ENCODE measurements around the gene NMNAT3.

The NMNAT3 gene

DNA sequence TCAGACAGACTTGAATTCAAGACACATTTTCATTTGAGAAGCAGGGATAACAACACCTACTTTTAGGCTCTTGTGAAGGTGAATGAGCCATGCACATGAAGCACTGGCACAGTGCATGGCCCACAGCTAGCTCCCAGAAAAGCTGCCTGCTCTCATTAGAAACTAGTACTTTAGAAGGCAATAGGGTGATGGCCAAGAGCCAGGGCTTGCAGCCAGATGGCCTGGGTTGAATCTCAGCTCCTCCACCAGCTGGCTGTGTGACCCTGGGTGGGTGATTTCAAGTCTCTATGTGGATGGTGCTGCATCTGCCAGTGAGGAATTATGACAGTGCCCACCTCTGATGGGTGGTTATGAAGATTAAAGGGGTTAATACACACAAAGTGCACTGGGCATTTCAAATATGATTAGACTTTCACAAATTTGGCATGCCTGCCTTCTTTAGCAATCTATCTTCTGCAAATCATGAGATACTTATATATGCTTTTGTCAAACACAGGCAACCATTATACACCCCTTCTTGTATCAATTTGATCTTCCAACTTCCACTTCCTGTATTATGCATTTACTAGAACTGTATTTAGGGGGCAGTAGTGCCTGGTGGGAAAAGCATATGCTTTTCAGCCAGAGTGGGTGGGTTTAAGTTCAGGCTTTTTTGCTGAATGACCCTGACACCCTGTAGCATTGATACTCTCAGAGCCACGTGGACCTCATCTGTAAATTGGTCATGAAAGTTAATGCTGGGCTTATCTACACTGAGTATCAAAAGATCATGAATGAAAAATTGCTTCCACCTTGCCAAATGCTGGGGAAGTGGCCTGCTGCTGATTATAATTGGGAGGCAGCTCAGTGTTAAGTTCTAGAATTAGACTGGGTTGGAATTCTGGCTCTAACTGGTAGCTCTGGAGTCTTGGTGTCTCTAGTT lies 103.5 kb downstream of the NMNAT3 start:
- no peak for DNase-seq (ENCODE audit: low read depth)
- TF ChIP-seq, protein P1, sequence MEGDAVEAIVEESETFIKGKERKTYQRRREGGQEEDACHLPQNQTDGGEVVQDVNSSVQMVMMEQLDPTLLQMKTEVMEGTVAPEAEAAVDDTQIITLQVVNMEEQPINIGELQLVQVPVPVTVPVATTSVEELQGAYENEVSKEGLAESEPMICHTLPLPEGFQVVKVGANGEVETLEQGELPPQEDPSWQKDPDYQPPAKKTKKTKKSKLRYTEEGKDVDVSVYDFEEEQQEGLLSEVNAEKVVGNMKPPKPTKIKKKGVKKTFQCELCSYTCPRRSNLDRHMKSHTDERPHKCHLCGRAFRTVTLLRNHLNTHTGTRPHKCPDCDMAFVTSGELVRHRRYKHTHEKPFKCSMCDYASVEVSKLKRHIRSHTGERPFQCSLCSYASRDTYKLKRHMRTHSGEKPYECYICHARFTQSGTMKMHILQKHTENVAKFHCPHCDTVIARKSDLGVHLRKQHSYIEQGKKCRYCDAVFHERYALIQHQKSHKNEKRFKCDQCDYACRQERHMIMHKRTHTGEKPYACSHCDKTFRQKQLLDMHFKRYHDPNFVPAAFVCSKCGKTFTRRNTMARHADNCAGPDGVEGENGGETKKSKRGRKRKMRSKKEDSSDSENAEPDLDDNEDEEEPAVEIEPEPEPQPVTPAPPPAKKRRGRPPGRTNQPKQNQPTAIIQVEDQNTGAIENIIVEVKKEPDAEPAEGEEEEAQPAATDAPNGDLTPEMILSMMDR (conservative IDR thresholded peaks at IDR 0.05; ENCODE audit: low read depth, low read length), result peak; percentile 32
- no peak overlapping the region for H3K4me3 ChIP-seq (ENCODE audit: low read length)

DNA sequence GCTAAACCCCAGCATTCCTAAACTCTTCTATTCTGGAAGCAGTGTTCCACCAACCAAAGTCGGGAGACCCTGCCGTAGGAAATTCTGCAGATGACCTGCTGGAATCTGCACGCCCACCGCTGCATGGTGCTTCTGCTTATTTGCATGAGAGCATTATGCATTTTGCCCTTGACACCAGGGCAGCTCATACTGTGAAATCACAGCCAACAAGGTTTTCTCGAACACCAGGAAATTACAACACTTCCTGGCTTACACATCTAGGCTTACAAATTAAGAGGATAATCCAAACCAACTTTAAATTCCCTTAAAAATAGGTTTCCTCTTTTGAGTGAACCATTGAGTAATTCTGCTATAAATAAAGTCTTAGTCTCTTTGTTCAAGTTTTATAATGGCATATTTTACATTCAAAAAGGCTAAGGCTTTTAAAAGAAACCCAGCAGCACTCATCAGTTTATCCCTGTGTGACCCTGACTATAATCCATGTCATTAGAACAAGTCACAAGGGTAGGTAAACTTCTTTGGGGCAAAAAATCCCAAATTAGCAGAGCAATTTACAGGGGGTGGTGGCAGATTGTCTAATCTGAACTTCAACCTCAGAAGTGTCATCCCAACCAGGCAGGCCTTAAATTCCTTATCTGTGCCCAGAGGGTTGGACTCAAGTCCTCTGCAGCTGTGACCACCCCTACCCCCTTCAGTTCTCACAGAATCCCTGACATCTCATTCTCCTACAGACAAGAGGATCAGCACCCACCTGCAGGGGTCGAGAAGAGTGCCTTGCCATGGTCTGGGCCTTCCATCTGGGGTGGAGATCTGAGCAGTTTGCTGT lies 104.7 kb downstream of the NMNAT3 start:
- TF ChIP-seq, protein P1 (conservative IDR thresholded peaks at IDR 0.05; ENCODE audit: low read depth, low read length), result no peak
- no peak overlapping the region for H3K4me3 ChIP-seq (ENCODE audit: low read length)
- DNase-seq (ENCODE audit: low read depth), result no peak

DNA sequence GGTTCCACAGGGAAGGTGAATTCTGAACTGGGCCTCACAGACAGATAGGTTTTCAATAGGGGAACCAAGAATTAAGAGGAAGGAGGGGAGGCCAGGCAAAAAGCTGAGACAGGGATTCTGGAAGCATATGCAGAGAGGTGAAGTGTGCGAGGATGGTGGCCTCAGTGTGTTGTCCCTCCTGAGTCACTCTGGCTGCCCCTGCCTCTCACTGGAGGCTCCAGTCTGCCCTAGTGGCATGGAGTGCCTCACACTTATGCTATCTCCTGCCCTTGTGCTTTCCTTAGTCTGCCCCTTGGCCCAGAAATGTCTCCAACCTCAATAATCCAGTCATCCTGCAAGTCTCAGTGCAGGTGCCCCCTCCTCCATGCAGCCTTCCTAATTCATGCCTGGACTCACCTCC lies 106.1 kb downstream of the NMNAT3 start:
- H3K4me3 ChIP-seq (ENCODE audit: low read length), result no peak overlapping the region
- TF ChIP-seq, protein P1 (conservative IDR thresholded peaks at IDR 0.05; ENCODE audit: low read depth, low read length), result no peak
- no peak for DNase-seq (ENCODE audit: low read depth)

DNA sequence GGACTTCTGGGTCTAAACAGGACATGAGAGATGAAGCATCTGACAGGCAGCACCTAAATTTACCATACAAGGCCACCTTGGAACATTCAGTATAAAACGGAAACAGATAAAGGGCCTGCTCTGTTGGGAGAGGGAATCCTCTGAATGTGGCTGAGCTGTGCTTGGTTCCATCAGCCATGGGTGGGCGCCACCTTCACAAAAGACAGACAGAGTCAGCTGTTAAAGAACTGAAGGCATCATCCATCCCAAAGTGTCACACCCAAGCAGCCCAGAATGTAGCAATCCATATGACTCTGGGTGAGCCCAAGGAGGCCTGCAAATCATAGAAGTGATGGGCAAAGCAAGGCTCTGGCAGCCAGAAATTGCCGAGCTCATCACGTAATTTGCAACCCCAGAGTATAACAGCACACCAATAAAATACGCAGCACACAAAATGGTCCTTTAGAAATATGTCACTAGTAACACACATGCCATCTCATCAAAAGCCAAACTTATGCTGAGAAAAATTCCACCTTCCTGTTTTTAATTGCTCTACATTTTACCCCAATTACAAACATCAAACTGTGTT lies 113.4 kb downstream of the NMNAT3 start:
- H3K4me3 ChIP-seq (ENCODE audit: low read length), result no peak overlapping the region
- DNase-seq (ENCODE audit: low read depth), result no peak
- TF ChIP-seq, protein P1 (conservative IDR thresholded peaks at IDR 0.05; ENCODE audit: low read depth, low read length), result peak; percentile 66

DNA sequence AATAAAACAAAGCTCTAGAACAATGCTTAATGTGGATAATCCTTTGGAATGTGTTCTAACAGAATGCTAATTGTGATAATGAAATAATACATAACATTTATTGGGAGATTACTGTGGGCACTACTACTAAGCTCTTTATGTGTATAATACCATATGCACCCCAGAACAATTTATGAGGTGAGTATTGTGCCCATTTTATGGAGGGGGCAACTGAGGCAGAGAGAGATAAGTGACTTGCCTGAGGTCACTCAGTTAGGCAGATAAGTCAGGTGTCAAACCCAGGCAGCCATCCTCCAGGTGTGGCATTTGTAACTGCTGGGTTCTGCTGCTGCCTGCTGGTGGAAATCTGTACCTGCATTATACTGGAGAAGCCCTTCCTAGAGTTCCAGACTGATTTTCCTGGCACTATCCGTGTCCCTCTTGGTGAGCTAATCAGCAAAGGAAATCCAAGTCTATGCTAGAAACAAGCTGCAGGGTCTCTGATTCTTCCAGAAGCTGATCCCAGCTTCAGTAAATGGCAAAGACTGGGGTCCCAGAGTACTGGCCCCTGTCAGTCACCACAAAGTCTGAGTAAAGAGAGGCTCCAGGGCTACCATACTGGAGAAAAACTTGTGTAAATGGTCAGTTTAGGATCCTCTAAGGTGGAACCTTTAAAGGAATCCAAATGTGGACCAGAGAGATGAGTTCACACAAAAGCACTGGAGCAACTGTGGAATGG lies 115.7 kb downstream of the NMNAT3 start:
- TF ChIP-seq, protein P1 (conservative IDR thresholded peaks at IDR 0.05; ENCODE audit: low read depth, low read length), result peak; percentile 84
- H3K4me3 ChIP-seq (ENCODE audit: low read length), result no peak overlapping the region
- no peak for DNase-seq (ENCODE audit: low read depth)

DNA sequence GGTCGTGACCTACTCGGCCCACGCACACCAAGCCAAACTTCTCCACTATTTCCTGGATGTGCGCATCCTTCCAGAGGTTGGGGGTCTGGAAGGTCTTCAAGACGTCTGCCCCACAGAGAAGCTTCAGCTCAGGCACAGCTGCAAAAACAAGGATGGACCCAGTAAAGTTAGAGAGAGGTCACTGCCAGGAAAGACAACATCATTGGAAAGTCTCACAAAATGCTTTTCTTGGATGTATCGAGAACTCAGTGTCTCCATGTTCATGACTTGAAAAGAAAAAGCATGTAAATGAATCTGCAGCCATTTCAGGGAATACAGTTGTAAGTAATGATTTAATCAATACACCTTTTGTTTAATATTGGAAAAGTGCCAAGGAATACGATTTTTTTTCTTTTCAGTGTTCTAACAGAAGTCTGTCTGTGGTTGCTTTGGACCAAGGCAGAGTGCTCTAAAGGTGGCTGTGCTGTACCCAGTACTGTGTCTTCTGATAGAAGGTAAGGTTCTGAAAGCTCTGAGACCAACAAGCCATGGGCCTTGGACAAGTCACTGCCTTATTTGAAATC lies 116.4 kb downstream of the NMNAT3 start:
- no peak overlapping the region for H3K4me3 ChIP-seq (ENCODE audit: low read length)
- DNase-seq (ENCODE audit: low read depth), result no peak
- TF ChIP-seq, protein P1 (conservative IDR thresholded peaks at IDR 0.05; ENCODE audit: low read depth, low read length), result no peak

Measured in retinal pigment epithelial cell (primary cell).